ENCODE results near the gene MAT2B.

The MAT2B gene

DNA sequence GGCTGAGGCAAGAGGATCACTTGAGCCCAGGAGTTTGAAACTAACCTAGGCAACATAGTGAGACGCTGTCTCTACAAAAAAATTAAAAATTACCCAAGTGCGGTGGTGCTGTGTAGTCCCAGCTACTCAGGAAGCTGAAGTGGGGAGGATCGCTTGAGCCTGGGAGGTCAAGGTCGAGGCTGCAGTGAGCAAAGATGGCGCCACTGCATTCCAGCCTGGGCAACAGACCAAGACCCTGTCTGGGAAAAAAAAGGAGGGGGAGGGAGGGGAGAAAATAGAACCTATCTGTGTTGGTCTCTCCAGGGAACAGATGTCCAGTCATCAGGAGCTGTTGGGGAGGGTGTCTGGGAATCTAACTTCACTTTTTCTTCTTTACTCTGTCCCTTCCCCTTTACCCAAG is 24.3 kb downstream of the MAT2B start:
- H3K9ac ChIP-seq (ENCODE audit: low read length), result no peak overlapping the region
- H3K79me2 ChIP-seq (ENCODE audit: low read length), result no peaks in the 10 kb centered on the region
- H4K20me1 ChIP-seq (ENCODE audit: insufficient read depth, low read length), result no peaks in the 10 kb centered on the region
- H3K9me2 ChIP-seq (replicated peaks; ENCODE audit: insufficient read depth, low read length), result no peaks in the 10 kb centered on the region
- DNase-seq, result no peak
- TF ChIP-seq EZH2 (optimal IDR thresholded peaks at IDR 0.05; ENCODE audit: low read depth, low read length) (no peak), EZH2phosphoT487 (IDR thresholded peaks at IDR 0.05; ENCODE audit: low read length) (no peak)
- H3K4me1 ChIP-seq (ENCODE audit: low read length), result no peaks in the 10 kb centered on the region
- H3K36me3 ChIP-seq (replicated peaks; ENCODE audit: insufficient read depth, low read length), result no peaks in the 10 kb centered on the region
- no peak overlapping the region for H2AFZ ChIP-seq (ENCODE audit: low read length)
- no peaks in the 10 kb centered on the region for H3F3A ChIP-seq (ENCODE audit: insufficient read depth, low read length)
- no peak overlapping the region for H3K27ac ChIP-seq (ENCODE audit: low read length)
- no peaks in the 10 kb centered on the region for H3K9me3 ChIP-seq (replicated peaks; ENCODE audit: insufficient read depth, low read length)
- H3K4me2 ChIP-seq (ENCODE audit: low read depth, low read length), result no peak overlapping the region
- H3K27me3 ChIP-seq (replicated peaks; ENCODE audit: insufficient read depth, low read length), result no peaks in the 10 kb centered on the region
- no peak overlapping the region for H3K4me3 ChIP-seq (ENCODE audit: low read length)

DNA sequence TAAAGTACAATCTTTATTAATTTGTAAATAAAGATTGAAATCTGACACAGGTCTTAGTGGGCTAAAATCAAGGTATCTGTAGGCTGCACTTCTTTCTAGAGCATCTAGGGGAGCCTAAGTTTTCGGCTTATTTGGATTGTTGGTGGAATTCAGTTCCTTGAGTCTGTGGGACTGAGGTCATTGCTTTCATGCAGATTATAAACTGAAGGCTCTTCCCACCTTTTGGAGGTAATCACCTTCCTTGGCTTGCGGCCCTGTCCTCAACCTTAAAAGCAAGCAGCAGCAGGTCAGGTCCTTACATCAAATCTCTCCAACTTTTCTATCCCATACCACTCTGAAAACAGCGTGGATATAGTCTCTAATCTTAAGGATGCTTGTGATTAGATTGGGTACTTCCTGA is 25.9 kb downstream of the MAT2B start:
- H3K9me3 ChIP-seq (replicated peaks; ENCODE audit: insufficient read depth, low read length), result no peaks in the 10 kb centered on the region
- TF ChIP-seq, protein P1, sequence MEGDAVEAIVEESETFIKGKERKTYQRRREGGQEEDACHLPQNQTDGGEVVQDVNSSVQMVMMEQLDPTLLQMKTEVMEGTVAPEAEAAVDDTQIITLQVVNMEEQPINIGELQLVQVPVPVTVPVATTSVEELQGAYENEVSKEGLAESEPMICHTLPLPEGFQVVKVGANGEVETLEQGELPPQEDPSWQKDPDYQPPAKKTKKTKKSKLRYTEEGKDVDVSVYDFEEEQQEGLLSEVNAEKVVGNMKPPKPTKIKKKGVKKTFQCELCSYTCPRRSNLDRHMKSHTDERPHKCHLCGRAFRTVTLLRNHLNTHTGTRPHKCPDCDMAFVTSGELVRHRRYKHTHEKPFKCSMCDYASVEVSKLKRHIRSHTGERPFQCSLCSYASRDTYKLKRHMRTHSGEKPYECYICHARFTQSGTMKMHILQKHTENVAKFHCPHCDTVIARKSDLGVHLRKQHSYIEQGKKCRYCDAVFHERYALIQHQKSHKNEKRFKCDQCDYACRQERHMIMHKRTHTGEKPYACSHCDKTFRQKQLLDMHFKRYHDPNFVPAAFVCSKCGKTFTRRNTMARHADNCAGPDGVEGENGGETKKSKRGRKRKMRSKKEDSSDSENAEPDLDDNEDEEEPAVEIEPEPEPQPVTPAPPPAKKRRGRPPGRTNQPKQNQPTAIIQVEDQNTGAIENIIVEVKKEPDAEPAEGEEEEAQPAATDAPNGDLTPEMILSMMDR (IDR thresholded peaks at IDR 0.05; ENCODE audit: low read length), result no peak
- TF ChIP-seq EZH2 (optimal IDR thresholded peaks at IDR 0.05; ENCODE audit: low read depth, low read length) (no peak), EZH2phosphoT487 (IDR thresholded peaks at IDR 0.05; ENCODE audit: low read length) (no peak)

DNA sequence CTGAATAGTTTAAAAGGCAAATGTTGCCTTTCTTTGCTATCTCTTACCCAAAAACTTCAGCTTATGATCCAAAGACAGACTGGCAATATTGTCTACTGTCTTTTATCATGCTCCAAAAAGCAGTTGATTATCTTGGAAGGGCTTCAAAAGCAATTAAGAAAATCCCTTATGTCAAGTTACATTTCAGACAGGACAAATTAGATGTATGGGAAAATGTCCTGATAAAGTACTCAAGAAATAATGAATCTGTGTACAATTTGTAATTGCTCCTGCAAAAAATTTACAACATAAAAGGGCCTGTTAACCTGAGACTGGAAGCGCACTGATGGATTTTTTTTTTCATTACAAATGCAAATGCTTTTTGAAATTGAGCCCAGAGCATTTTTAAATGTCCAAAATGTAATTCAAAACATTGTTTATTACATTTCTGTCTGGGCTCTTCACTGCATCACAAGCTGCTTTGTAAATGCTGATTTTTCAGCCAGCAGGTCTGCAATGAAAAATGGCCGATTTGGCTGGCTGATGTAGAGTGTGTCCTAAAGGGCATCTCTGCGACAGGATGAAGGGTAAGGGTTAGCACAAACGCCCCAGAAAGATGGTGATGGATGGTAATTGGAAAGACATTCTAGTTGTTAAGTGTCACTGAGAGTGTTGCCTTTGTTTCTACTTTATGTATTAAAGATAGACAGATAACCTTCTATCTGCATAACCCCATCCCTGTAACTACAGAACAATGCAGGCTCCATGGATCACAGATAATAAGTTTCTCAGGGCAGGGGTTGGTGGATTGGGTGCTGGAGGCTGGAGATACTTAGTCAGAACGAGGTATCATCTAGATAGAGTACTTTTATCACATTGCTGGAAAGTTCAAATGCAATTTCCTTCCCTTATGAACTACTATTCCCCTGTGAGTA is 27.0 kb downstream of the MAT2B start:
- no peaks in the 10 kb centered on the region for H3K79me2 ChIP-seq (ENCODE audit: low read length)
- DNase-seq, result no peak

More for the DNA sequence above, 25.9 kb downstream of the MAT2B start:
- H3K27me3 ChIP-seq (replicated peaks; ENCODE audit: insufficient read depth, low read length), result no peaks in the 10 kb centered on the region
- no peak overlapping the region for H3K27ac ChIP-seq (ENCODE audit: low read length)
- no peaks in the 10 kb centered on the region for H3K79me2 ChIP-seq (ENCODE audit: low read length)
- no peak overlapping the region for H3K9ac ChIP-seq (ENCODE audit: low read length)
- H3K4me3 ChIP-seq (ENCODE audit: low read length), result no peak overlapping the region
- H3K9me2 ChIP-seq (replicated peaks; ENCODE audit: insufficient read depth, low read length), result no peaks in the 10 kb centered on the region
- H2AFZ ChIP-seq (ENCODE audit: low read length), result no peak overlapping the region
- H3F3A ChIP-seq (ENCODE audit: insufficient read depth, low read length), result no peaks in the 10 kb centered on the region
- H4K20me1 ChIP-seq (ENCODE audit: insufficient read depth, low read length), result no peaks in the 10 kb centered on the region
- no peak for DNase-seq
- no peak overlapping the region for H3K4me2 ChIP-seq (ENCODE audit: low read depth, low read length)
- H3K4me1 ChIP-seq (ENCODE audit: low read length), result no peaks in the 10 kb centered on the region
- no peaks in the 10 kb centered on the region for H3K36me3 ChIP-seq (replicated peaks; ENCODE audit: insufficient read depth, low read length)

More for the DNA sequence above, 27.0 kb downstream of the MAT2B start:
- H3K4me1 ChIP-seq (ENCODE audit: low read length), result no peaks in the 10 kb centered on the region
- H3K27me3 ChIP-seq (replicated peaks; ENCODE audit: insufficient read depth, low read length), result no peaks in the 10 kb centered on the region
- no peak overlapping the region for H3K27ac ChIP-seq (ENCODE audit: low read length)
- no peaks in the 10 kb centered on the region for H4K20me1 ChIP-seq (ENCODE audit: insufficient read depth, low read length)
- no peak overlapping the region for H3K4me2 ChIP-seq (ENCODE audit: low read depth, low read length)
- H3K4me3 ChIP-seq (ENCODE audit: low read length), result no peak overlapping the region
- no peaks in the 10 kb centered on the region for H3F3A ChIP-seq (ENCODE audit: insufficient read depth, low read length)
- H3K36me3 ChIP-seq (replicated peaks; ENCODE audit: insufficient read depth, low read length), result no peaks in the 10 kb centered on the region
- no peaks in the 10 kb centered on the region for H3K9me2 ChIP-seq (replicated peaks; ENCODE audit: insufficient read depth, low read length)
- H3K9ac ChIP-seq (ENCODE audit: low read length), result no peak overlapping the region
- H2AFZ ChIP-seq (ENCODE audit: low read length), result no peak overlapping the region
- no peak for TF ChIP-seq EZH2 (optimal IDR thresholded peaks at IDR 0.05; ENCODE audit: low read depth, low read length)
- no peak for TF ChIP-seq EZH2phosphoT487 (IDR thresholded peaks at IDR 0.05; ENCODE audit: low read length)
- TF ChIP-seq, protein P1 (IDR thresholded peaks at IDR 0.05; ENCODE audit: low read length), result no peak
- no peaks in the 10 kb centered on the region for H3K9me3 ChIP-seq (replicated peaks; ENCODE audit: insufficient read depth, low read length)

All from MM.1S (cell line).